Measurements from ENCODE around the gene HLX. TPM values are rescaled to one million over a fixed set of nuclear protein-coding genes. Genes with fewer than 3 reads are reported as not detected.

The HLX gene
- total and polyA plus RNA-seq, 9 of the 15 experiments (the other 6 are each of a cell fraction or from before 2014, with no cell fraction given) = 0.10 to 3.0 (median 1.6) TPM

DNA sequence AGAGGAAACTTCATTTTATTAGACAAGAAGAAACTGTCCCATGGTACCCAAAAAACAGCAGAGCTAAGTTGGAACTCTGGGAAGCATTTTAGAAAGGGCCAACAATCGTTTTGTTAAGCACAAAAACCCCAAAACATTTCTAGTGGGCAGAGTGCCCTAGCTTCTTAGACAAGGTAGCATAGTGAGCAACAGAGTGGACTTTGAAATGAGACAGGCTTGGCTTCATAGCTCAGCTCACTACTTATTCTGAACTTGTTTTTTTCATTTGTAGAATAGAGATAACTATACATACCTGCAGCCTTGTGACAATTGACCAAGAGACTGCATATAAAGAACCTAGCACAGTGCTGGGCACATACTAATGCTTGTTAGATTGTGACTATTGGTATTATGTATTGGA is 50.1 kb downstream of the HLX start:
- H3K4me1 ChIP-seq (replicated peaks in 1 of 2; ENCODE audit: control insufficient read depth in 2 of 2, insufficient read depth in 2 of 2, low read length in 2 of 2) = 0 out of 5 replicates have a peak, but pooled peaks cover 0 to 2% of the 10 kb centered on the region in 2 experiments
- H3K79me2 ChIP-seq (ENCODE audit: control insufficient read depth, insufficient read depth, low read length) = no peaks in the 10 kb centered on the region
- ATAC-seq (no peak), FAIRE-seq (no peak), DNase-seq (ENCODE audit: extremely low read depth in 1 of 4, low spot score in 3 of 4) (no peak)
- no peaks in the 10 kb centered on the region for H3K9me1 ChIP-seq (ENCODE audit: control insufficient read depth, insufficient read depth, low read length)
- H3K36me3 ChIP-seq (ENCODE audit: control insufficient read depth, insufficient read depth, low read length) = no peaks in the 10 kb centered on the region
- H2AFZ ChIP-seq (ENCODE audit: low read depth, low read length) = no peak overlapping the region
- ChIA-PET CTCF (ENCODE audit: low intra/inter-chr PET ratio) (no interaction called here), POLR2A (no interaction called here)
- H3K4me3 ChIP-seq = no peak overlapping the region
- no peak overlapping the region for H3K27ac ChIP-seq (ENCODE audit: extremely low read depth, low read depth, low read length)
- intact Hi-C loops (cut with micrococcal nuclease) = no loop called here
- H3K9ac ChIP-seq (ENCODE audit: insufficient read depth in 1 of 2, low read depth in 2 of 2, low read length in 2 of 2) = no peak overlapping the region
- no peak overlapping the region for H3K4me2 ChIP-seq (ENCODE audit: insufficient read depth, low read length)
- in situ Hi-C loops (cut with MboI) = no loop called here
- H4K20me1 ChIP-seq (replicated peaks; ENCODE audit: control insufficient read depth, insufficient read depth, low read length) = no peaks in the 10 kb centered on the region
- no peaks in the 10 kb centered on the region for H3K9me3 ChIP-seq (replicated peaks; ENCODE audit: control insufficient read depth, insufficient read depth, low read depth, low read length)
- WGBS (ENCODE audit: insufficient coverage, low coverage, missing lambda C conversion rate) = 0% methylated on average over 1 of the region's 1 CpG
- H3K27me3 ChIP-seq (ENCODE audit: control insufficient read depth in 2 of 2, insufficient read depth in 2 of 2, low read length in 2 of 2) = no peaks in the 10 kb centered on the region
- no TSS peak for BruUV-seq (replicated peaks)
- no peak for TF ChIP-seq MYBL2 (IDR thresholded peaks at IDR 0.05; ENCODE audit: low read depth)
- no peak for TF ChIP-seq MYBL2 (CRISPR knock-in tag; IDR thresholded peaks at IDR 0.05; ENCODE audit: borderline replicate concordance)
- TF ChIP-seq RFX1 (IDR thresholded peaks at IDR 0.05) = no peak
- no peak for TF ChIP-seq ZNF232 (CRISPR knock-in tag; IDR thresholded peaks at IDR 0.05)
- no peak for TF ChIP-seq MTF1 (CRISPR knock-in tag; IDR thresholded peaks at IDR 0.05; ENCODE audit: borderline replicate concordance)
- no peak for TF ChIP-seq PCBP2 (IDR thresholded peaks at IDR 0.05; ENCODE audit: low read depth, low read length, poor library complexity, severe bottlenecking)
- no peak for TF ChIP-seq ZNF217 (CRISPR knock-in tag; IDR thresholded peaks at IDR 0.05)
- TF ChIP-seq, protein P1, sequence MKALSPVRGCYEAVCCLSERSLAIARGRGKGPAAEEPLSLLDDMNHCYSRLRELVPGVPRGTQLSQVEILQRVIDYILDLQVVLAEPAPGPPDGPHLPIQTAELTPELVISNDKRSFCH (CRISPR knock-in tag; IDR thresholded peaks at IDR 0.05) = no peak
- TF ChIP-seq, protein P1 (tag; IDR thresholded peaks at IDR 0.05) = no peak
- TF ChIP-seq DIDO1 (tag; IDR thresholded peaks at IDR 0.05; ENCODE audit: low read depth) = no peak
- TF ChIP-seq MCM7 (IDR thresholded peaks at IDR 0.05) = no peak
- no peak for TF ChIP-seq HOXB6 (CRISPR knock-in tag; IDR thresholded peaks at IDR 0.05; ENCODE audit: borderline replicate concordance)
- no peak for TF ChIP-seq HES1 (IDR thresholded peaks at IDR 0.05; ENCODE audit: low read depth)
- TF ChIP-seq JUND (IDR thresholded peaks at IDR 0.05; ENCODE audit: borderline replicate concordance, low read depth, low read length) = no peak
- TF ChIP-seq JUND (tag; IDR thresholded peaks at IDR 0.05; ENCODE audit: borderline replicate concordance, low read depth, low read length) = no peak
- TF ChIP-seq ETV5 (CRISPR knock-in tag; IDR thresholded peaks at IDR 0.05; ENCODE audit: low read depth) = no peak

Data from K562 (cell line).